Measurements from ENCODE around the gene MOCS1.

DNA sequence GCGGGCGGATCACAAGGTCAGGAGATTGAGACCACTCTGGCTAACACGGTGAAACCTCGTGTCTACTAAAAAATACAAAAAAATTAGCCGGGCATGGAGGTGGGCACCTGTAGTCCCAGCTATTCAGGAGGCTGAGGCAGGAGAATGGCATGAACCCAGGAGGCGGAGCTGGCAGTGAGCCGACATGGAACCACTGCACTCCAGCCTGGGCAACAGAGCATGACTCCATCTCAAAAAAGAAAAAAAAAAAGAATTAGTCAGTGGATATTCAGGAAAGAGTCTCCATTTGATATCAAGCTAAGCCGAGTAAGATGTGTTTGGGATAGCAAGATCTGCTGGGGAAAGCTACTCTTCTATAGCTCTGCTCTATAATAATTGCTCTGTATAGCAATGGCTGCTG is 41.0 kb downstream of the MOCS1 start:
- TF ChIP-seq, protein P1, sequence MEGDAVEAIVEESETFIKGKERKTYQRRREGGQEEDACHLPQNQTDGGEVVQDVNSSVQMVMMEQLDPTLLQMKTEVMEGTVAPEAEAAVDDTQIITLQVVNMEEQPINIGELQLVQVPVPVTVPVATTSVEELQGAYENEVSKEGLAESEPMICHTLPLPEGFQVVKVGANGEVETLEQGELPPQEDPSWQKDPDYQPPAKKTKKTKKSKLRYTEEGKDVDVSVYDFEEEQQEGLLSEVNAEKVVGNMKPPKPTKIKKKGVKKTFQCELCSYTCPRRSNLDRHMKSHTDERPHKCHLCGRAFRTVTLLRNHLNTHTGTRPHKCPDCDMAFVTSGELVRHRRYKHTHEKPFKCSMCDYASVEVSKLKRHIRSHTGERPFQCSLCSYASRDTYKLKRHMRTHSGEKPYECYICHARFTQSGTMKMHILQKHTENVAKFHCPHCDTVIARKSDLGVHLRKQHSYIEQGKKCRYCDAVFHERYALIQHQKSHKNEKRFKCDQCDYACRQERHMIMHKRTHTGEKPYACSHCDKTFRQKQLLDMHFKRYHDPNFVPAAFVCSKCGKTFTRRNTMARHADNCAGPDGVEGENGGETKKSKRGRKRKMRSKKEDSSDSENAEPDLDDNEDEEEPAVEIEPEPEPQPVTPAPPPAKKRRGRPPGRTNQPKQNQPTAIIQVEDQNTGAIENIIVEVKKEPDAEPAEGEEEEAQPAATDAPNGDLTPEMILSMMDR (IDR thresholded peaks at IDR 0.05), result no peak
- no peak for TF ChIP-seq ZFX (IDR thresholded peaks at IDR 0.05; ENCODE audit: borderline replicate concordance)

Data from 22Rv1 (cell line).